Fibroblast of villous mesenchyme (primary cell): ENCODE results near the gene FBN1. TPM values are rescaled to one million over a fixed set of nuclear protein-coding genes. Genes with fewer than 3 reads are reported as not detected.

ENCODE experiments used
- DNase-seq: peaks from one replicate; pipeline ENCODE4 v3.0.0-alpha.2; 2010; ENCODE audit warnings: low read depth
- H3K4me3 ChIP-seq: 2 replicates; pipeline ENCODE4 v1.5.1; 2011; ENCODE audit warnings: low read depth, mild to moderate bottlenecking, low read length
- total RNA-seq: library from RNA; depleted of rRNA; stranded (reverse); fragments of >200 nt; gene quantifications from 2 replicates; pipeline ENCODE4 v1.2.3, GENCODE V29; 2012
- TF ChIP-seq, protein P1 (sequence below): IDR thresholded peaks from 2 replicates; pipeline ENCODE4 v1.5.1; 2012; ENCODE audit warnings: low read depth, mild to moderate bottlenecking, low read length; ENCODE audit not compliant: insufficient read depth

Gene FBN1
- total RNA-seq, 1 donor: 333 TPM

DNA sequence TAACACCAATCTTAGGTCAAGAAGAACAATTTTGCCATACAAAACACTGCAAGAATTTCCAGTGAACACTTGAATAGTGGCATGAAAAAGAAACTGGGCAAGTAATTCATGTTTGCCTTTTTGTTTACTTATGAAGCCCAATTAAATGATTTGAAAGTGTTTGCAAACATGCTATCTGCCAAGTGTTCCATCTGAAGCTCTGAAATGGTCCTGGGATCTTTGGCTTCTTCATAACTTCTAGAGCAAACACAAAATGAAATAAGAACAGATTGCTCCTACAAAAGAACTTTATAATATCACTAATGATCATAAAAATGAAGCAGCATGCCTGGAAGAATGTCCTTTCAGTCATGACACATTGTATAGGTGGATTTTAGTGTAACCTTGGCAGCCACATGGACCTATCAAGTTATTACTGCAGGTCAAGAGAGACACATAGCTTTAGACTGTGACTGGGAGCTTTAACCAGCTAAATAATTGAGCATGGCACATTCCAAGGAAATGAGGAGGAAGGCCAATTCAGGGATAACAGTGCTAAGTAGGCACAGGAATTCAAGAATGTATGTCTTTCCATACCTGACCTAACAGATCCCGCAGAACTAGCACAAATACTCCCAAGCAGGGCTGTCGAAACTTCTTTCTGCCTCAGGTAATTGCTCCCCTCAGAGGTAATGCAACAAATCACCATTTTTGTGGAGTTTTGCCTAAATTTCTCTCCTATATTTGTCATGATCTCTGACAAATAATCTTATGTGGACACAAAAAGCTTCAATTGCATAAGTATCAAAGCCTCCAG is 169.7 kb downstream of the FBN1 start:
- DNase-seq: no peak
- no peak overlapping the region for H3K4me3 ChIP-seq
- TF ChIP-seq, protein P1, sequence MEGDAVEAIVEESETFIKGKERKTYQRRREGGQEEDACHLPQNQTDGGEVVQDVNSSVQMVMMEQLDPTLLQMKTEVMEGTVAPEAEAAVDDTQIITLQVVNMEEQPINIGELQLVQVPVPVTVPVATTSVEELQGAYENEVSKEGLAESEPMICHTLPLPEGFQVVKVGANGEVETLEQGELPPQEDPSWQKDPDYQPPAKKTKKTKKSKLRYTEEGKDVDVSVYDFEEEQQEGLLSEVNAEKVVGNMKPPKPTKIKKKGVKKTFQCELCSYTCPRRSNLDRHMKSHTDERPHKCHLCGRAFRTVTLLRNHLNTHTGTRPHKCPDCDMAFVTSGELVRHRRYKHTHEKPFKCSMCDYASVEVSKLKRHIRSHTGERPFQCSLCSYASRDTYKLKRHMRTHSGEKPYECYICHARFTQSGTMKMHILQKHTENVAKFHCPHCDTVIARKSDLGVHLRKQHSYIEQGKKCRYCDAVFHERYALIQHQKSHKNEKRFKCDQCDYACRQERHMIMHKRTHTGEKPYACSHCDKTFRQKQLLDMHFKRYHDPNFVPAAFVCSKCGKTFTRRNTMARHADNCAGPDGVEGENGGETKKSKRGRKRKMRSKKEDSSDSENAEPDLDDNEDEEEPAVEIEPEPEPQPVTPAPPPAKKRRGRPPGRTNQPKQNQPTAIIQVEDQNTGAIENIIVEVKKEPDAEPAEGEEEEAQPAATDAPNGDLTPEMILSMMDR: no peak

DNA sequence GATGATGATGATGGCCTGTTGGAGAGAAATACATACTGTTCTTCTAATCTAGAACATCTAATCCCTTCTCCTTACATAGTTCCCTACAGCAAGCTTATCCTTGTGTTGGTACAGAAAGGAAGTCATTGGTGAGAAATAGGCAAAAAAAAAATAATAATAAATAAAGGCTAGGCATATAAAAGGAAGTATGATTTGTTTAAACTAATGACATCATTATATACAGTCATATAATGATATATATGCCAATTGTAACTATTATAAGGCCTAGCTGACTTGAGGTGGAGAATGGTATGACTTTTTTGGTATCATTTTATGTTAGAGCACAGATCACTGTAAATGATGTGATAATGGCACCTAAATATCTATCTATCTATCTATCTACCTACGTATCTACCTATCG is 171.8 kb downstream of the FBN1 start:
- no peak overlapping the region for H3K4me3 ChIP-seq
- no peak for DNase-seq
- TF ChIP-seq, protein P1: no peak

DNA sequence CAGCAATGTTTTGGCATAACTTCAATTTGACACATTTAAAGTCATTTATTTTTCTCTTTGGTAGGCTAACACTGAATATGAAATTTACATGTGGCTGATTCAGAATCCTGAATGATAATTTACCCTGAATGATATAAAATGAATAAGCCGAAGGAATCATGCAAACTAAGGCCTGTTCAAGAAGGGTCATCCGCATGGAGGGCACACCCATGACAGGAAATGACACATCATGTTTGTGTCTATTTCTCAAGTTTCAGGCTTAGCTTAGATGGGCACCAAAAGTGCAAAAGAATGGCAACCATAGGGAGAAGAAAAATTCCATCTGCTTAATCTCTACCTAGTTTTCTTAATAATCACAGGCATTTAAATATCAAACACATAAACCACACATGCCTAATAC is 172.8 kb downstream of the FBN1 start:
- TF ChIP-seq, protein P1: no peak
- no peak overlapping the region for H3K4me3 ChIP-seq
- DNase-seq: peak; percentile 51

DNA sequence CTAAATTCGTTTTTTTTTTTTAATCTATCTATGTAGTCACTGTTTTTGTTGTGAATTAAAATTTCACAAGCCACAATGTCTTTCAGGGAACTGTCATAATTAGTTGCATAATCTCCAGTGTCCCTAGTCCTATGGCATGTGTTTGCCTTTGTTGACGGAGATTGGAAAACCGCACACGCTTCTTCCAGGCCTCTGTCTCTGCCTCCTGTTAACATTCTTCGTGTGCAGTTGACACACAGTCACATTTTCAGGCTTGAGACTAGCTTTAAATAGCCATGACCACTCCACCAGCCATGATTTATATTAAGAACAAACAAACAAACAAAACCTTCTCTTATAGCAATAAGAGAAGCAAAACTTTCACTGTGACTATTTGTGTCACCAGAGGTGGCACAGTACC is 174.4 kb downstream of the FBN1 start:
- TF ChIP-seq, protein P1: no peak
- no peak overlapping the region for H3K4me3 ChIP-seq
- DNase-seq: no peak

DNA sequence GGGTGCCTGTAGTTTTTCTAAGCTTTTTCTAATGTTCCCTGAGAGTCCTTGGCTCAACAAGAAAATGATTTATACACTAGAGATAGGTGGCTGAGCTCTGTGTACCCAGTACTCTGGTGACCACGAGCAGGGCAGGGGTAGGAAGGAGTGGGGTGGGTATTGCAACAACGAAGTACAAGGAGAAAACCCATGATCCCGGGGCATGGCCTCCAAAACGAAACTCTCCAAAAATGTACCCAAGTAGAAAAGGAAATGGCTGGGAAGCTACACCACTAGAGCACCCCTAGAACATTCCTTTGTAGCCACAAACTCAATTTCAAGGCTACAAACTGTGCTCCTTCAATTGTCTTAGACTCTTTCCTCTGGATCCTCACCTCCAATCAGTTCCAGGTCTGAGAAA is 175.4 kb downstream of the FBN1 start:
- peak; percentile 22 for DNase-seq
- TF ChIP-seq, protein P1: no peak
- no peak overlapping the region for H3K4me3 ChIP-seq

DNA sequence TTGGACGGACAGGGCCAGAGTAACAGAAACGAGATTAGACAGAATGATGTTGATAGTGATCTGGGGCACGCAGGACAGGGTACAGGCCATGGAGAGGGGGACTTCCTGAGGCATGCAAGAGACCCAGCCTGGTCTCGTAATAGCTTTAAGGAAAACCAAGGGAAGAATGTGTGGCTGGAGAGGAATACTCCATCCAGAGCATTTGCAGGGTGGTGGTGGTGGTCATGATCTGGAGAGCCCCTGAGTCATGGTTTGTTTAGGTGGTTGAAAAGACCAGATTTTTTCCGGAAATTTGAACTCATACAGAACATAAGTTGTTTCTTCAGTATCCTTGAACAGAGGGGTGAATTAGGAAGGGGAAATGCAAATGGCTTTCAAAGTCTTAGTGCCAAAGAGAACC is 175.8 kb downstream of the FBN1 start:
- no peak overlapping the region for H3K4me3 ChIP-seq
- TF ChIP-seq, protein P1: no peak
- DNase-seq: no peak

DNA sequence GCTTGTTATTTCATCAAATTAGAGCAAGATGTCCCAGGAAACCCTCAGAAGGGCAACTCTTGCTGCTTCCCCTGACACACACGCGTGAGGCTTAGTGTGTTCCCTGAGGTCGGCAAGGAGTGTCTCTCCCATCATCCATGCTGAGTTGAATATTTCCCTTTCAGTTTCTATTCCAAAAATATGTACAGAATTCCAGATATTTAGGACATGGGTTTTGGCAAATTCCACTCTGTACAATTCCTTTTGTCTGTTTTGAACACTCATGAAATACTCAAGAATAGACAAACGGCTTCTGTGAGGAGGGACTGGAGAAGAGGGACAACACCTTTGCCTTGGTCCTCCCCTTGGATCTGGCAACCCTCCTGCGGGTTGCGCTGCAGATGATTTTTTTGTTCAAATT is 176.2 kb downstream of the FBN1 start:
- DNase-seq: no peak
- TF ChIP-seq, protein P1: no peak
- no peak overlapping the region for H3K4me3 ChIP-seq
